ENCODE measurements around the gene GNE. TPM values are rescaled to one million over a fixed set of nuclear protein-coding genes. Genes with fewer than 3 reads are reported as not detected.
"Not testable (repeated sequence)": the region's sequence is repeated elsewhere in the genome, so short reads cannot be mapped to it uniquely, and the experiment has no call there.

Gene GNE
- total RNA-seq, 1 experiment from 2014 or later: 10.9 TPM

DNA sequence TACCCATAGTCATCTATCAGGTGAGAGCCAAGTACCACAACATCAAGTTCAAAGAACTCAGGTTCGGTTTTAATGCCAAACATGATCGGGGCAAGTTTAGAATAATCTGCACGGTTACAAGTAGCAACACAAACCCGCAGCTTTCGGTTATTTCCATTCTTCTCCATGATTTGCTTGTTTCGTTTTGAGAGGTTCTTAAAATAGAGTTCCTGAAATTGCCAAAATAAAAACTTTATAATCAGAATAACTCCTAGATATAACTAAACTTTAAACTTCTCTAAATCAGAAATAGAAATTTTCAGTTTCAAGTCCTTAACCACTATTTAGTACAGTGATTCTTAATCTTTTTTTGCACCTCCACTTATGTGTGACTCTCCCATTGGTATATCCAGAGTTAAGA is 9.1 kb downstream of the GNE start:
- no peaks in the 10 kb centered on the region for H3K27me3 ChIP-seq (ENCODE audit: low read length)
- no peak overlapping the region for H3K4me3 ChIP-seq (ENCODE audit: low read length)
- no peaks in the 10 kb centered on the region for H3K9me2 ChIP-seq (replicated peaks; ENCODE audit: low read length)
- H3K36me3 ChIP-seq (ENCODE audit: low read depth, low read length): peaks cover 4% of the 10 kb centered on the region; the same call in 1 of the 2 replicates
- ChIA-PET POLR2A (ENCODE audit: unreplicated experiment) (no interaction called here), CTCF (no interaction called here)
- H3K27ac ChIP-seq (ENCODE audit: low read length): no peak overlapping the region
- BruUV-seq (replicated peaks): no TSS peak
- H3K9me3 ChIP-seq (ENCODE audit: low read length): no peaks in the 10 kb centered on the region
- H3K9ac ChIP-seq (ENCODE audit: low read length): no peak overlapping the region
- no peak for DNase-seq
- TF ChIP-seq EZH2phosphoT487 (IDR thresholded peaks at IDR 0.05; ENCODE audit: borderline replicate concordance, low read length): no peak
- TF ChIP-seq, protein P1, sequence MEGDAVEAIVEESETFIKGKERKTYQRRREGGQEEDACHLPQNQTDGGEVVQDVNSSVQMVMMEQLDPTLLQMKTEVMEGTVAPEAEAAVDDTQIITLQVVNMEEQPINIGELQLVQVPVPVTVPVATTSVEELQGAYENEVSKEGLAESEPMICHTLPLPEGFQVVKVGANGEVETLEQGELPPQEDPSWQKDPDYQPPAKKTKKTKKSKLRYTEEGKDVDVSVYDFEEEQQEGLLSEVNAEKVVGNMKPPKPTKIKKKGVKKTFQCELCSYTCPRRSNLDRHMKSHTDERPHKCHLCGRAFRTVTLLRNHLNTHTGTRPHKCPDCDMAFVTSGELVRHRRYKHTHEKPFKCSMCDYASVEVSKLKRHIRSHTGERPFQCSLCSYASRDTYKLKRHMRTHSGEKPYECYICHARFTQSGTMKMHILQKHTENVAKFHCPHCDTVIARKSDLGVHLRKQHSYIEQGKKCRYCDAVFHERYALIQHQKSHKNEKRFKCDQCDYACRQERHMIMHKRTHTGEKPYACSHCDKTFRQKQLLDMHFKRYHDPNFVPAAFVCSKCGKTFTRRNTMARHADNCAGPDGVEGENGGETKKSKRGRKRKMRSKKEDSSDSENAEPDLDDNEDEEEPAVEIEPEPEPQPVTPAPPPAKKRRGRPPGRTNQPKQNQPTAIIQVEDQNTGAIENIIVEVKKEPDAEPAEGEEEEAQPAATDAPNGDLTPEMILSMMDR (conservative IDR thresholded peaks at IDR 0.05; ENCODE audit: low read depth, low read length): no peak
- TF ChIP-seq EZH2 (IDR thresholded peaks at IDR 0.05; ENCODE audit: low read length, unreplicated experiment): no peak
- H3K4me1 ChIP-seq (ENCODE audit: insufficient read depth, low read length): no peaks in the 10 kb centered on the region
- no peak overlapping the region for H3K4me2 ChIP-seq (ENCODE audit: low read length)
- H2AFZ ChIP-seq (ENCODE audit: low read length): no peak overlapping the region
- H3K79me2 ChIP-seq (ENCODE audit: low read length): no peaks in the 10 kb centered on the region
- H4K20me1 ChIP-seq (ENCODE audit: low read length): no peaks in the 10 kb centered on the region
- no peak for ATAC-seq
- H3F3A ChIP-seq (ENCODE audit: low read length, unreplicated experiment): no peaks in the 10 kb centered on the region
- intact Hi-C loops (cut with micrococcal nuclease): no loop called here

DNA sequence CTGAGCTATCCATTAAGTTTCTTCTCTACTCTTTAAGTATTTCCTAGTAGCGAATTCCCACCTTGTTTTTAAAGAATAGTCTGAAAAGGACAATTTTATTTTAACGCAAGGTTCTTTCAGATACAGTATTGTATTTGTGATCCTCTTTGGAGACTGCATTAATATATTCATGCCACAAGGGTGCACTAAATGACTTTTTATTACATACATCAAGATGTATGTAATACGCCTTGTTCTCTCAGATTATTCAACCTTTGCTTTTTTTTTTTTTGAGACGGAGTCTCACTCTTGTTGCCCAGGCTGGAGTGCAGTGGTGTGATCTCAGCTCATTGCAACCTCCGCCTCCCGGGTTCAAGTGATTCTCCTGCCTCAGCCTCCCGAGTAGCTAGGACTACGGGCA is 10.2 kb downstream of the GNE start:
- BruUV-seq (replicated peaks); intact Hi-C loops (cut with micrococcal nuclease); H3K27me3 ChIP-seq (ENCODE audit: low read length); H3K9me3 ChIP-seq (ENCODE audit: low read length); H3K4me3 ChIP-seq (ENCODE audit: low read length); H3F3A ChIP-seq (ENCODE audit: low read length, unreplicated experiment); H3K79me2 ChIP-seq (ENCODE audit: low read length); H3K4me2 ChIP-seq (ENCODE audit: low read length); H3K27ac ChIP-seq (ENCODE audit: low read length); H3K36me3 ChIP-seq (ENCODE audit: low read depth, low read length); H2AFZ ChIP-seq (ENCODE audit: low read length); H3K4me1 ChIP-seq (ENCODE audit: insufficient read depth, low read length); H3K9me2 ChIP-seq (replicated peaks; ENCODE audit: low read length); H3K9ac ChIP-seq (ENCODE audit: low read length); CTCF ChIA-PET; H4K20me1 ChIP-seq (ENCODE audit: low read length): not testable (repeated sequence)
- POLR2A ChIA-PET (ENCODE audit: unreplicated experiment): interaction anchor here (0.6 kb wide), 1 partner anchor 1869 kb away, joined by 4 read pairs; no protein-coding TSS in a partner anchor
- ATAC-seq (peak; percentile 59), DNase-seq (peak; percentile 67)
- TF ChIP-seq, protein P1 (conservative IDR thresholded peaks at IDR 0.05; ENCODE audit: low read depth, low read length): peak; percentile 54

DNA sequence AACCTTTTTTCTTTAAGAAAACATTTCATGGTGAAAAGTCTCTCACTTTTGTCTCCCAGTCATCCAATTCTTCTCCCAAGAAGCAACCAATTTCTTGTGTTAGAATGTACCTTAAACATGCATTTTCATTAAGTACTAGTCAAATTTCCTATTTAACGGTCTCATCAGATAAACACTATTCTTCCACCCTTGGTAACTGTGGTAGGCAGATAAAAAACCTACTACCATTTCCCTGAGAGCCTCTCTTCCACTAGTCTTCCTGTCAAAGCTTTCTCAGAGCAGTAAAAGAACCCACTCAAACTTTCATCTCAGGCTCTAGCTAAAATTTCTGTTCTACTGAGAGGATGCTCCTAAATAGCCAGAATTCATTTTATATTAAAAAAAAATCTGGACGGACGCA is 10.9 kb downstream of the GNE start:
- Histone ChIP-seq H3K4me2 (ENCODE audit: low read length) (no peak overlapping the region), H3K4me1 (ENCODE audit: insufficient read depth, low read length) (no peaks in the 10 kb centered on the region), H3K9me2 (replicated peaks; ENCODE audit: low read length) (no peaks in the 10 kb centered on the region), H3K9me3 (ENCODE audit: low read length) (no peaks in the 10 kb centered on the region), H3K27me3 (ENCODE audit: low read length) (no peaks in the 10 kb centered on the region), H3K4me3 (ENCODE audit: low read length) (no peak overlapping the region), H4K20me1 (ENCODE audit: low read length) (no peaks in the 10 kb centered on the region), H3F3A (ENCODE audit: low read length, unreplicated experiment) (no peaks in the 10 kb centered on the region), H3K27ac (ENCODE audit: low read length) (no peak overlapping the region), H3K36me3 (ENCODE audit: low read depth, low read length) (peaks cover 4% of the 10 kb centered on the region; the same call in 1 of the 2 replicates), H2AFZ (ENCODE audit: low read length) (no peak overlapping the region), H3K79me2 (ENCODE audit: low read length) (no peaks in the 10 kb centered on the region), H3K9ac (ENCODE audit: low read length) (no peak overlapping the region)
- DNase-seq (no peak), ATAC-seq (no peak)
- TF ChIP-seq EZH2phosphoT487 (IDR thresholded peaks at IDR 0.05; ENCODE audit: borderline replicate concordance, low read length) (no peak), EZH2 (IDR thresholded peaks at IDR 0.05; ENCODE audit: low read length, unreplicated experiment) (no peak)
- TF ChIP-seq, protein P1 (conservative IDR thresholded peaks at IDR 0.05; ENCODE audit: low read depth, low read length): no peak
- POLR2A ChIA-PET (ENCODE audit: unreplicated experiment): no interaction called here
- intact Hi-C loops (cut with micrococcal nuclease): no loop called here
- CTCF ChIA-PET: no interaction called here
- BruUV-seq (replicated peaks): no TSS peak

All from PC-3 (cell line).